ENCODE measurements around the gene HTR1B. TPM values are rescaled to one million over a fixed set of nuclear protein-coding genes. Genes with fewer than 3 reads are reported as not detected.

HTR1B gene
- total and polyA plus RNA-seq, 10 of the 15 experiments (the other 5 are each of a cell fraction or from before 2014, with no cell fraction given), result 0.98 TPM; not detected in 9

- CTCF ChIA-PET, result interaction anchor here (1.5 kb wide), 1 partner anchor 12 kb away, joined by 3 read pairs; no protein-coding TSS in a partner anchor
- no peak for DNase-seq (ENCODE audit: low read depth, low spot score)
- TF ChIP-seq YY1 (IDR thresholded peaks at IDR 0.05; ENCODE audit: low read depth, low read length) (no peak), KDM1A (IDR thresholded peaks at IDR 0.05; ENCODE audit: borderline replicate concordance) (no peak), TCF12 (IDR thresholded peaks at IDR 0.05; ENCODE audit: low read depth, low read length) (no peak), PML (IDR thresholded peaks at IDR 0.05; ENCODE audit: low read length) (no peak), MEF2B (IDR thresholded peaks at IDR 0.05; ENCODE audit: partially characterized antibody, poor library complexity, severe bottlenecking) (no peak), BACH1 (IDR thresholded peaks at IDR 0.05; ENCODE audit: borderline replicate concordance) (no peak), DPF2 (IDR thresholded peaks at IDR 0.05) (no peak), CUX1 (IDR thresholded peaks at IDR 0.05; ENCODE audit: insufficient replicate concordance, low read depth, low read length) (no peak)
- TF ChIP-seq, protein P1, sequence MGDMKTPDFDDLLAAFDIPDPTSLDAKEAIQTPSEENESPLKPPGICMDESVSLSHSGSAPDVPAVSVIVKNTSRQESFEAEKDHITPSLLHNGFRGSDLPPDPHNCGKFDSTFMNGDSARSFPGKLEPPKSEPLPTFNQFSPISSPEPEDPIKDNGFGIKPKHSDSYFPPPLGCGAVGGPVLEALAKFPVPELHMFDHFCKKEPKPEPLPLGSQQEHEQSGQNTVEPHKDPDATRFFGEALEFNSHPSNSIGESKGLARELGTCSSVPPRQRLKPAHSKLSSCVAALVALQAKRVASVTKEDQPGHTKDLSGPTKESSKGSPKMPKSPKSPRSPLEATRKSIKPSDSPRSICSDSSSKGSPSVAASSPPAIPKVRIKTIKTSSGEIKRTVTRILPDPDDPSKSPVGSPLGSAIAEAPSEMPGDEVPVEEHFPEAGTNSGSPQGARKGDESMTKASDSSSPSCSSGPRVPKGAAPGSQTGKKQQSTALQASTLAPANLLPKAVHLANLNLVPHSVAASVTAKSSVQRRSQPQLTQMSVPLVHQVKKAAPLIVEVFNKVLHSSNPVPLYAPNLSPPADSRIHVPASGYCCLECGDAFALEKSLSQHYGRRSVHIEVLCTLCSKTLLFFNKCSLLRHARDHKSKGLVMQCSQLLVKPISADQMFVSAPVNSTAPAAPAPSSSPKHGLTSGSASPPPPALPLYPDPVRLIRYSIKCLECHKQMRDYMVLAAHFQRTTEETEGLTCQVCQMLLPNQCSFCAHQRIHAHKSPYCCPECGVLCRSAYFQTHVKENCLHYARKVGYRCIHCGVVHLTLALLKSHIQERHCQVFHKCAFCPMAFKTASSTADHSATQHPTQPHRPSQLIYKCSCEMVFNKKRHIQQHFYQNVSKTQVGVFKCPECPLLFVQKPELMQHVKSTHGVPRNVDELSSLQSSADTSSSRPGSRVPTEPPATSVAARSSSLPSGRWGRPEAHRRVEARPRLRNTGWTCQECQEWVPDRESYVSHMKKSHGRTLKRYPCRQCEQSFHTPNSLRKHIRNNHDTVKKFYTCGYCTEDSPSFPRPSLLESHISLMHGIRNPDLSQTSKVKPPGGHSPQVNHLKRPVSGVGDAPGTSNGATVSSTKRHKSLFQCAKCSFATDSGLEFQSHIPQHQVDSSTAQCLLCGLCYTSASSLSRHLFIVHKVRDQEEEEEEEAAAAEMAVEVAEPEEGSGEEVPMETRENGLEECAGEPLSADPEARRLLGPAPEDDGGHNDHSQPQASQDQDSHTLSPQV (IDR thresholded peaks at IDR 0.05), result no peak
- Histone ChIP-seq H3K36me3 (ENCODE audit: control insufficient read depth in 2 of 2, insufficient read depth in 2 of 2, low read length in 1 of 2) (no peaks in the 10 kb centered on the region), H3K4me3 (no peak overlapping the region), H3K4me2 (ENCODE audit: control insufficient read depth, insufficient read depth) (no peak overlapping the region), H3K9me3 (replicated peaks; ENCODE audit: control insufficient read depth, insufficient read depth, low read length) (no peaks in the 10 kb centered on the region), H3K27ac (ENCODE audit: control insufficient read depth, insufficient read depth) (no peak overlapping the region), H3K79me2 (ENCODE audit: control insufficient read depth, insufficient read depth, low read length) (no peaks in the 10 kb centered on the region), H3K9ac (ENCODE audit: control insufficient read depth, insufficient read depth, low read length) (no peak overlapping the region), H4K20me1 (ENCODE audit: control insufficient read depth, insufficient read depth) (no peaks in the 10 kb centered on the region), H2AFZ (ENCODE audit: control insufficient read depth, low read depth, low read length) (no peak overlapping the region), H3K27me3 (replicated peaks in 1 of 2; ENCODE audit: control insufficient read depth in 2 of 2, insufficient read depth in 2 of 2, low read length in 1 of 2) (no peaks in the 10 kb centered on the region), H3K4me1 (ENCODE audit: control insufficient read depth, insufficient read depth, low read length) (no peaks in the 10 kb centered on the region)
- no peak for ATAC-seq
- 73% methylated on average over 2 of the region's 2 CpGs for WGBS (ENCODE audit: insufficient coverage, insufficient replicate concordance, low lambda C conversion rate, missing lambda C conversion rate)
- RAD21 ChIA-PET (ENCODE audit: unreplicated experiment), result no interaction called here
- no peak for FAIRE-seq
- SMC1A ChIA-PET (ENCODE audit: uncharacterized antibody, unreplicated experiment), result no interaction called here
- intact Hi-C loops (cut with micrococcal nuclease; ENCODE audit: unreplicated experiment) (loop anchor here (10.0 kb wide), 1 partner anchor 580 kb away; no protein-coding TSS in a partner anchor), in situ Hi-C loops (cut with MboI) (no loop called here)
- POLR2A ChIA-PET, result no interaction called here
- no TSS peak for BruUV-seq (replicated peaks)
Measured at GRCh38 chr6:77454386-77454785, 8.9 kb downstream of the HTR1B start.
